MCF 10A (cell line): ENCODE measurements around the gene ARHGAP40. TPM values are rescaled to one million over a fixed set of nuclear protein-coding genes. Genes with fewer than 3 reads are reported as not detected.

Experiments
- BruUV-seq: library from RNA; stranded (reverse); fragments of 400-500 nt; replicated peaks from 2 replicates; lab custom pipeline; 2021; lab: Mats Ljungman, UMichigan
- CTCF ChIA-PET: fragments of 300-600 bp; sonication (Branson Sonifier 250); formaldehyde crosslinking; extraction: SDS; loops from one replicate; lab custom pipeline; 2021; ENCODE audit warnings: antibody characterized with exemption, inconsistent platforms; lab: Yijun Ruan, JAX
- POLR2A ChIA-PET: fragments of 300-600, 350-650 bp; sonication (Branson Sonifier 250); formaldehyde crosslinking; extraction: SDS; loops from one replicate; lab custom pipeline; 2020; ENCODE audit warnings: antibody characterized with exemption, inconsistent platforms; lab: Yijun Ruan, JAX
- DNase-seq: peaks from one replicate; pipeline ENCODE4 v3.0.0-alpha.2; 2018; ENCODE audit not compliant: unreplicated experiment
- H3K27ac Mint-ChIP-seq: one replicate; pipeline ENCODE4 v1.8.0; 2022; ENCODE audit warnings: mild to moderate bottlenecking, low read depth, mixed read lengths; ENCODE audit not compliant: unreplicated experiment
- H3K27me3 Mint-ChIP-seq: one replicate; pipeline ENCODE4 v1.8.0; 2022; ENCODE audit warnings: mixed read lengths; ENCODE audit not compliant: insufficient read depth, unreplicated experiment
- H3K36me3 Mint-ChIP-seq: one replicate; pipeline ENCODE4 v1.8.0; 2022; ENCODE audit warnings: mild to moderate bottlenecking, moderate library complexity, mixed read lengths; ENCODE audit not compliant: insufficient read depth, unreplicated experiment
- H3K4me1 Mint-ChIP-seq: one replicate; pipeline ENCODE4 v1.8.0; 2022; ENCODE audit warnings: mixed read lengths; ENCODE audit not compliant: insufficient read depth, unreplicated experiment
- H3K4me3 Mint-ChIP-seq: one replicate; pipeline ENCODE4 v1.8.0; 2022; ENCODE audit warnings: mild to moderate bottlenecking, moderate library complexity, mixed read lengths; ENCODE audit not compliant: unreplicated experiment
- H3K9me3 Mint-ChIP-seq: one replicate; pipeline ENCODE4 v1.8.0; 2022; ENCODE audit warnings: mixed read lengths; ENCODE audit not compliant: unreplicated experiment
- intact Hi-C: fragments of 100-400 bp; cut with micrococcal nuclease; formaldehyde crosslinking; loops from 2 replicates; pipeline ENCODE4 v1.14.1; 2022
- total RNA-seq: library from RNA; stranded (reverse); gene quantifications from 2 replicates; pipeline ENCODE4 v1.2.3, GENCODE V29; 2022
- TF ChIP-seq, protein P1 (sequence below): fragments of 200-600 bp; IDR thresholded peaks from one replicate; pipeline ENCODE4 v1.8.0; 2022; ENCODE audit warnings: antibody characterized with exemption, mild to moderate bottlenecking; ENCODE audit not compliant: unreplicated experiment

Gene ARHGAP40
- total RNA-seq, 1 experiment from 2014 or later = not detected

DNA sequence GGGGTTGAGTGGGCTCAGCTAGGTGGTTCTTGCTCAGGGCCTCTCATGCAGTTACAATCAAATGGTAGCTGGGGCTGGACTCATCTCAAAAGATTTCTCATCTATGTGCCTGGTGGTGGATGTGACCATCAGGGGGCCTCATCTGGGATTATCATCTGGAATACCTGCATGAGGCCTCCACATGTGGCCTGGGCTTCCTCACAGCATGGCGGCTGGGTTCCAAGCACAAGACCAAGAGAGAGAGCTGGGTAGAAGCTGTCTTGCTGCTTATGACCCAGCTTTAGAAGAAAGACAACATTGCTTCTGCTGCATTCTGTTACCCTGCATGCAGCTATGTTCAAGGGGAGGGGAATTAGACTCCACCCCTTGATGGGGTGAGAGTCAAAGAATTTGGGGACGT is 22.5 kb downstream of the ARHGAP40 start:
- Mint-ChIP-seq H3K36me3 (no peaks in the 10 kb centered on the region), H3K9me3 (peaks cover 8% of the 10 kb centered on the region), H3K4me3 (no peak overlapping the region), H3K27me3 (peaks cover 5% of the 10 kb centered on the region), H3K4me1 (no peaks in the 10 kb centered on the region), H3K27ac (no peak overlapping the region)
- no peak for DNase-seq
- intact Hi-C loops = no loop called here
- ChIA-PET CTCF (interaction anchor here (0.7 to 1.5 kb wide), 3 partner anchors 11 to 127 kb away, joined by 4 to 5 read pairs (median 4); no protein-coding TSS in a partner anchor), POLR2A (interaction anchor here (0.6 kb wide), 1 partner anchor 337 kb away, joined by 5 read pairs; no protein-coding TSS in a partner anchor)
- no TSS peak for BruUV-seq
- TF ChIP-seq, protein P1, sequence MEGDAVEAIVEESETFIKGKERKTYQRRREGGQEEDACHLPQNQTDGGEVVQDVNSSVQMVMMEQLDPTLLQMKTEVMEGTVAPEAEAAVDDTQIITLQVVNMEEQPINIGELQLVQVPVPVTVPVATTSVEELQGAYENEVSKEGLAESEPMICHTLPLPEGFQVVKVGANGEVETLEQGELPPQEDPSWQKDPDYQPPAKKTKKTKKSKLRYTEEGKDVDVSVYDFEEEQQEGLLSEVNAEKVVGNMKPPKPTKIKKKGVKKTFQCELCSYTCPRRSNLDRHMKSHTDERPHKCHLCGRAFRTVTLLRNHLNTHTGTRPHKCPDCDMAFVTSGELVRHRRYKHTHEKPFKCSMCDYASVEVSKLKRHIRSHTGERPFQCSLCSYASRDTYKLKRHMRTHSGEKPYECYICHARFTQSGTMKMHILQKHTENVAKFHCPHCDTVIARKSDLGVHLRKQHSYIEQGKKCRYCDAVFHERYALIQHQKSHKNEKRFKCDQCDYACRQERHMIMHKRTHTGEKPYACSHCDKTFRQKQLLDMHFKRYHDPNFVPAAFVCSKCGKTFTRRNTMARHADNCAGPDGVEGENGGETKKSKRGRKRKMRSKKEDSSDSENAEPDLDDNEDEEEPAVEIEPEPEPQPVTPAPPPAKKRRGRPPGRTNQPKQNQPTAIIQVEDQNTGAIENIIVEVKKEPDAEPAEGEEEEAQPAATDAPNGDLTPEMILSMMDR = no peak

DNA sequence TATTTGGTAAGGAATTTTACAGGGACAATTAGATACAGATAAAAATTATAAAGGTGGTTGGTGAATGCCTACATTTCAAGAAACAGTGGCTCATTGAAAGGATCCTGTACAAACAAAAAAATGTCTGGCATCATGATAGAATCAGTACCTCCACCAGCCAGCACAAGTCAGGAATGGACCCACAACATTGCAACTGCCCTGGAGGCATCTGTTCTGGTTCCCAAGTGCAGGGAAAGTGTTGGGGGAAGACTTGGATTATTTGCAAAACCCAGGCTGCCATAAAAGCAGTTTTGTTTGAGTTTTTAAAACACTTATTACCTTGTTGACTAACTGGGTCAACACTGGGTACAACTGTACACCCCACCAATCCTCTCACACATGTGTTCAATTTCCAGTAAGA is 24.3 kb downstream of the ARHGAP40 start:
- no peak for DNase-seq
- BruUV-seq = no TSS peak
- Mint-ChIP-seq H3K36me3 (no peaks in the 10 kb centered on the region), H3K27me3 (no peaks in the 10 kb centered on the region), H3K27ac (no peak overlapping the region), H3K4me1 (peaks cover 9% of the 10 kb centered on the region), H3K4me3 (no peak overlapping the region), H3K9me3 (peaks cover 8% of the 10 kb centered on the region)
- CTCF ChIA-PET = no interaction called here
- TF ChIP-seq, protein P1 = no peak
- POLR2A ChIA-PET = no interaction called here
- intact Hi-C loops = no loop called here

DNA sequence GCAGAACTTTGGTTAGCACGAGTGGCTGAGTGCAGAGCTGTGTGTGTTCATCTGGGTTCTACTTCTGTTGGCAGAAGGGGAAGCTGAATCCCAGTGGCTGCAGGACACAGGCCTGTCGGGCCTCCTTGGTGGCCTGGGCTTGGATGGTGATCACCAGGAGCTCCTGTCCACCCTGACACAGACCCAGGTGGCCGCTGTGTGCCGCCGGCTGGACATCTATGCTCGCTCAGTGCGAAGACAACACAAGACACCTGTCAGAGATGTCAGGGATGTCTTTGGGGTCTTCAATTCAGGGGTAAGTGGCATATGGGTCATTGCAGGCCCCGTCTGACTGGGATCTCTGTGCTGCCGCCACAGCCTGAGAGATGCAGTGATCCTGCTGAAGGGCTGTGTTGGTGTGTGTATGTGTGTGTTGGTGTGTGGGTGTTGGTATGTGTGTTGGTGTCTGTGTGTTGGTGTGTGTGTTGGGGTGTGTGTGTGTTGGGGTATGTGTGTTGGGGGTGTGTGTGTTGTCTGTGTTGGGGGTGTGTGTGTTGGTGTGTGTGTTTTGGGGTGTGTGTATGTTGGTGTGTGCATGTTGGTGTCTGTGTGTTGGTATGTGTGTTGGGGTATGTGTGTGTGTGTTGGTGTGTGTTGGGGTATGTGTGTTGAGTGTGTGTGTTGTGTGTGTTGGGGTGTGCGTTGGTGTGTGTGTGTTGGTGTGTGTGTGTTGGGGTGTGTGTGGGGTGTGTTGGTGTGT is 25.5 kb downstream of the ARHGAP40 start:
- no peak for DNase-seq
- H3K27ac Mint-ChIP-seq = no peak overlapping the region
- H3K27me3 Mint-ChIP-seq = no peaks in the 10 kb centered on the region
- H3K4me1 Mint-ChIP-seq = peaks cover 10% of the 10 kb centered on the region
- H3K9me3 Mint-ChIP-seq = peaks cover 8% of the 10 kb centered on the region
- ChIA-PET POLR2A (no interaction called here), CTCF (no interaction called here)
- no peaks in the 10 kb centered on the region for H3K36me3 Mint-ChIP-seq
- TF ChIP-seq, protein P1 = no peak
- intact Hi-C loops = no loop called here
- no TSS peak for BruUV-seq
- H3K4me3 Mint-ChIP-seq = no peak overlapping the region

DNA sequence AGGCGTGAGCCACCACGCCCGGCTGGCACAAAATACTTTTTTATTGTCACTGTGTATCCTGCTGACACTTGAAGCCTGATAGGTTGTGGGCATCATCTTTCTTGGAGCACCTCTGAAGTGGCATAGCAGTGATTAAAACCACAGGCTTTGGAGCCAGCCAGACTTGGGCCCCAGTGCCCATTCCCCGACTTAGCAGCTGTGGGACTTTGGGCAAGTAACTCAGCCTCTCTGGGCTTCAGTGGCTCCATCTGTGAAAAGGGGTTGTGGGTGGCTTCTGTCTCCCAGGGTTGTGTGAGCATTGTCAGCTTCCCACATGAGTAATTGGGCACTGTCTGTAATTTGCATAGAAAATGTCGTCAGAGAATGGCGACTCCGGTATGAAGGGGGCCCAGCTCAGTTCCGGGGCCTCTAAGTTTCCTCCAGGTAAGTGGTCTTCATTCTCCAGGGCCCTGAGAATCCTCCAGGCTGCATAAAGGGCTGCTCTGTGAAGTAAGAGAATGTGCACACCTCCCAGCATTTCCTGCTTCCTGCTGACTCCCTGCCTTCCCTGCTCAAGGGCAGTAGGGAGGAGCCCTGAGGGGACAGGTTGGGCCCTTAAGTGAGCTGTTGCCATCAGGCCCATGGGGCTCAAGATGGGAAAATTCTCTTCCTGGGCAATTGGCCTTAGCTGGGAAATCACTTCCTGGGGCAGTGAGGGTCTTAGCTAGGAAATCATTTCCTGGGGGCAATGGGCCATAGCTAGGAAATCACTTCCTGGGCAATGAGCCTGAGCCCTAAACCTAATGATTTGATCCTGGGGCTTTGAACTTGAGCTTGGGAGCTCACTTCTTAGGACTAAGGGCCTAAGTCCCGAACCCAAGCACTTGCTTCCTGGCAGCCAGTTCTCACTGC is 27.2 kb downstream of the ARHGAP40 start:
- Mint-ChIP-seq H3K27ac (no peak overlapping the region), H3K4me1 (peaks cover 10% of the 10 kb centered on the region), H3K36me3 (no peaks in the 10 kb centered on the region), H3K9me3 (peaks cover 8% of the 10 kb centered on the region), H3K4me3 (no peak overlapping the region), H3K27me3 (no peaks in the 10 kb centered on the region)
- no TSS peak for BruUV-seq
- ChIA-PET POLR2A (interaction anchor here (0.6 to 1.3 kb wide), 2 partner anchors 8 to 15 kb away, joined by 3 read pairs; no protein-coding TSS in a partner anchor), CTCF (interaction anchor here (0.7 to 2.0 kb wide), 6 partner anchors 21 to 426 kb away, joined by 3 to 10 read pairs (median 3); no protein-coding TSS in a partner anchor)
- no peak for DNase-seq
- TF ChIP-seq, protein P1 = no peak
- intact Hi-C loops = no loop called here
